CD4-positive, alpha-beta T cell treated with Interleukin-4 for 4 hours (primary cell): ENCODE data around the gene NAA10.

Experiments
- DNase-seq: peaks from one replicate; pipeline ENCODE4 v3.0.0-alpha.2; 2020

The NAA10 gene

GRCh38 chrX:153947009-153947769 is 12.4 kb upstream of the NAA10 start:
- peak; percentile 81 for DNase-seq

DNA sequence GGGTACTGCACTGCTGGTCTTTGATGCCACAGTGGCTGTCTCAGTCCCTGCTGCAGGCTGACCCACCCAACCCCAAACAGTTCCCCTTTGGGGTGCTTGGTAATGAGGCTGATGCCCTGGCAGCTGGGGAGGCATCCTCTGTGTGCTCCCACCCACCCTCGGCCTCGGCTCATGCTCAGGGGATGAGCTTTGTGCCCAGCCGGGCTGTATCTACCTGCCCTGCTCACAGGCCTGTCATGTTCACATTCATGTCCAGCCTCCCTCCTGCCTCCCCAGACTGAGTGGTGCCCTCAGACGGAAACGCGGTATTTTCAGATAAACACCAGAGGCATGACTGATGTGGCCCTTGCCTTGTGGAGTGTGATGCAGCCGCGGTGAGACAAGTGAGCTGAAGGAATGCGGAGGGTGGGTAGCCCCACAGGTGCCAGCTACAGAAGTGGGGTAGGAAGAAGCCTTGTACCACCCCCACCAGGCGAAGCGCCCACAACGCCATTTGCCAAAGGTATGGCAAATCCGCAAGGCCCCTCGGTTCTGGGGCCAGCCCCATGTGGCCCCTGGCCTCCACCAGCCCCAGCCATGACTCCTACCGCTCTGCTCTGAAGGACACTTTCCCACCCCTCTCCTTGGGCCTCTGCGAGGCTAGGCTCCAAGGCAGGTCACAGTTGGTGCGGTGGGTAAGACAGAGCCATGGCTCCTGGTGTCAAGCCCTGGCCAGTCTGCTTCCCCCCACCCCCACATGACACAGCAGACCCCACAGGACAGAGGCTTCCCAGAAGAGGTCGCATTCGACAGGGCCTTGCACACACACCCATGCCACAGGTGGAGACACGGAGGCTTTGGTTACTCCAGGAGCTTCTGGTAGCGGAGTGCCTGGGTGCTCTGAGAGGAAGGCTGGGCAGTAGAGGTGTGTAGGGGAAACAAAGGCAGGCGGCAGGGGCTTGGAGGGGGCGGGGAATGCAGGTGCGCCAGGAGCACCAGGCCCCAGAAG is 11.4 kb upstream of the NAA10 start:
- DNase-seq: no peak

DNA sequence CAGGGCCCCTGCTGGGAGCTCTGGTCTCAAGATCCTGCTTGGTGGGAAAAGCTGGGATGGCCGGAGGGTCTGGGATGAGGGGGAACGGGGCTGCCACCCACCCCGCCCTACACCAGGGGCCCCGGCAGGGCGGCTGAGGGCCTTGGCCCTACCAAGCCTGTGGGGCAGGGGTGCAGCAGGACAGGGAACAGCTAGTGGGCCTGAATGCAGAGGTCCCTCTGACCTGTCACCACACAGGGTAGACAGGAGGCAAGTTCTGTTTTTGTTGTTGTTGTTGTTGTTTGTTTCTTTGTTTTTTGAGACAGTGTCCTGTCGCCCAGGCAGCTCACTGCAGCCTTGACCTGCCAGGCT is 9.9 kb upstream of the NAA10 start:
- DNase-seq: no peak

DNA sequence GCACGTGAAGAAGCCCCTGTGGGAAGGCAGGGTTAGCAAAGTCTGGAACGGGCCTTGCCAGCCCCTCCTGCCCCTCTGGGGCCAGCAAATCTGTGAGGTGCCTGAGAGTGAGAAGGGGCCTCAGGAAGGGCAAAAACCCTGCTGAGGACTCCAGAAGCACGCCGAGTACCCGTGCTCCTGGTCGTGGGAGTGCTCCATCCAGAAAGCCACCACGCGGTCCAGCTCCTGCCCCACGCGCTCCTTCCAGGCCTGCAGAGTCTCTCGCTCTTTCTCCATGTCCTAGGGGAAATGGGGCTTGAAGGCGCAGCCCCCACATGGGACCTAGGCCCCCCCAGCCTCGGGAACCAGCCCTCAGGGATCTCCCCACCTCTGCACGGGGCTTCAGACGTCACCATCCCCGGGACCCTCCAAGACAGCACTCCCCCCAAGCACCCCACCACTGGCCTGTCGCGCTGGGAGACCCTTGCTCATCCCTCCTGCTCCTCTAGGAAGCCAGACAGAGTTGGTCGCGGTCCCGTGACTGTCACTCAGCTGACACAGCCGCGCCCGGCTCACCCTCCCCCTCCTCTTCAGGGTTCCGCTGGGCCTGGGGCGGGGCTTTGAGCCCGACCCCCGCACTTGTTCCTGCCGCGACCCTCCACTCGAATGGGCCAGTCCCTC is 9.4 kb upstream of the NAA10 start, which contains the start of gene RENBP:
RENBP (minus strand) TSS at position 504 of the 660 bp plus-strand sequence; CDS start at position 471, 33 bp downstream.
- DNase-seq: peak; percentile 24

DNA sequence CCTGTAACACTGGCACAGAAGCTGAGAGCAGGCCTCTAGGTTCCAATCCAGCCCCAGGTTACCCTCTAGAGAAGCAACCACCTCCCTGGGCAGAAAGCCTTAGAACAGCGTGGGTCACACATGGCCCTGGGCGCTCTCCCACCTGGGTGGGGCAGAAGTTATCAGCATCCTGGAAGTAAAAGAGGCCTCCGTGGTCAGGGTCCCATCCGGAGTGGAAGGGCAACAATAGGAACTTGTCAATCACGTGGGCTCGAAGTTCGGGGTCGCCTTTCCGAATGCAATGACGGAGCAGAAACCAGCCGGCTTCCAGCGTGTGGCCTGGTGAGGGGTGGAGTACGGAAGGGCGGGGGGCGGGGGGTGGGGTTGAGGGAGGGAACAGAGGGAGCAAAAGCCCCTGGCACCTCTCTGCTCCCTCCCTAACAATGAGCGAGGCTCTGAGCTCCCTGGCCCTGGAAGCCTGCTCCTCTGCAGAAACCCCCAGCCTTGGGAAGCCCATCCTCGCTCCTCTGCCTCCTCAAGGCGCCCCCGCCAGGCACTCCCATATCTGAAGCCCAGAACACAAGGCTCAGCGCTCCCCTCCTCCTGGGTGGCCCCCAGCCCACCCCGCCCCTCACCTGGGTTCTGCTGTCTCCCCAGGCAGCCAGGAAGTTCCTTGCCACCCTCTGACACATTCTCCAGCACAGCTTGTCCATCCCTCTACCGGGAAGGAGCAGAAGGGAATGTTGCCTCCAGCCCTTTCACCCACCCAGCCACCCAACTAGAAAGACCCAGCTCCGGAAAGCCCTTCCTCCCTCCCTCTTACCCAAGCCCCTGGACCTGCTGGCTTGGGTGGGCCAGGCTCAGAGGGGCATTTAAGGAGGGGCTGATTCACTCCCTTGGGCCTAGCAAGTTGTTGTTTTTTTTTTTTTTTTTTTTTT is 6.8 kb upstream of the NAA10 start:
- no peak for DNase-seq

DNA sequence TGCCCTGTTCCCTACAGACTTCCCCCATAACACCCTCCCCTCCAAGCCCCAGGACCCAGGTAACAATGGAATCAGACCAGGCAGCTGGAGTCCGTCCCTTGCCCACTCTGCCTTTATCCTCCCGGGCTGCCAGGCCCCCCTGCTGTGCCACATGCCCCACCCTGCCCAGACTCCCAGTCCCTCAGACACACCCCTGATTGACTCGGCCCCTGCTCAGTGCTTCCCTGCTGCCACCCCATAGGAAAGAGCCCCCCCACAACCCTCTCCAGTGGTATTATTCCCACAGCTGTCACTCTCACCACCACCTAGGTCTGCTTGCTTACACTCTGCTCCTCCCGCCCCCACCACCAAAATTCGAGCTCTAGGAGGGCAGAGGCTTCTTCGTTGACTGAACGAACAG is 4.7 kb upstream of the NAA10 start:
- DNase-seq: no peak

DNA sequence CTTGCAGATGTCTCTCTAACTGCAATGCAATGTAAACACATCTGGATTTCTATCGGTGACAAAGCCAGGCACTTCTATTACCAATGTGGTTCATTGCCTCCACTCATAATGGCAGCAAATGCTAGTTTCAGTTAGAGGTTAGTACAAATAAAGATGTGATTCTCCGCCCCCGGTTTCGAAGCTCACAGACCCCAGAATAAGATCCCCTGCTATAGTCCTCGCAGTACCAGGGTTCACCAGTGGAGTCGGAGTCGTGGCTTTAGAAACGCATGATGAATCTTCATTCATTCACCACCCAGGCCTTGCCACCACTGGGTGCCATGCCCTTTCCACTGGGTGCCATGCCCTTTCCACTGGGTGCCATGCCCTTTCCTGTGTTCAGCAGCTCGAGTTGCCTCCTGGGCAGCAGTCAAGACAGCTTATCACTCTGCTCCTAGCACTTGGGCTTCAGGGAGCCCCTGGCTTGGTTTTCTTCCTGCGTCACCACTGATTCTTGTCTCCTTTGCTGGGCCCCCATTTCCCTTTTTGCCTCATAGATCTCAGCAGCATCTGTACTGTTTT is 3.5 kb upstream of the NAA10 start:
- DNase-seq: no peak

DNA sequence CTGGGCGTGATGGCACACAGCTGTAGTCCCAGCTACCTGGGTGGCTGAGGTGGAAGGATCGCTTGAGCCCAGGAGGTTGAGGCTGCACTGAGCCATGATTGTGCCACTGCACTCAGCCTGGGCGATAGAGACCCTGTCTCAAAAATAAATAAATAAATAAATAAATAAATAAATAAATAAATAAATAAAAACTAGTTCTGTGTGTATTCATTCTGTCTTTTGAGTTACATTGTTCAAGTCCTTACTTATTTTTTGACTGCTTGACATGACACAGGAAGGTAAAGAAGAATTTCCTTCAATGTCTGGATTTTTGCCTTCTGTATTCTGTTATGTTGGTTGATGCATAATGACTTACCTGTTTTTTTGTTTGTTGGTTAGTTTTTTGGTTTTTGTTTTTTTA is 2.2 kb upstream of the NAA10 start:
- DNase-seq: no peak

DNA sequence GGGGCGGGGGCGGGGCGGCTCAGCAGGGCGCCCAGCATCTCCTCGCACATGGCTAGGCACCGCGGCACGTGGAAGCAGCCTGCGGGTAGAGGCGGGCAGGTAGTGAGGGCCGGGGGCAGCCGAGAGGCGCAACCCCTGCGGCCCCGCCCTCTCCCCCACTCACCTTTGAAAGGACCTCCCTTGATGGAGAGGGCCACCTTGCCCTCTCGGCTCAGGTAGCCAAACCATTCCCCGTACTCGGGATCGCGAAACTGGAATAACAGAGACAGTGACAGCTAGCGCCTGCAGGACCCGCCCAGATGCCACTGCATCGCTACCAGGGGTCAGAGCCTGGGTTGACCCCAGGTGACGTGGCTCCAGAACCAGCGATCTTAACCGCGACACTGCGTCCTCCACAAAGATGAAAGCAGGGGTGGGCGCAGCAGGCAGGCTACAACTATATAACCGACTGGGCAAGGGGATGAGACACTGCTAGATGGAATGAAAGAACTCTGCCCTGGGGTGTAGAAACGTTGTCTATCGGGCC is 552 bp upstream of the NAA10 start:
- DNase-seq: no peak

- DNase-seq: no peak
Observed at GRCh38 chrX:153934148-153934761, 582 bp downstream of the NAA10 start.

DNA sequence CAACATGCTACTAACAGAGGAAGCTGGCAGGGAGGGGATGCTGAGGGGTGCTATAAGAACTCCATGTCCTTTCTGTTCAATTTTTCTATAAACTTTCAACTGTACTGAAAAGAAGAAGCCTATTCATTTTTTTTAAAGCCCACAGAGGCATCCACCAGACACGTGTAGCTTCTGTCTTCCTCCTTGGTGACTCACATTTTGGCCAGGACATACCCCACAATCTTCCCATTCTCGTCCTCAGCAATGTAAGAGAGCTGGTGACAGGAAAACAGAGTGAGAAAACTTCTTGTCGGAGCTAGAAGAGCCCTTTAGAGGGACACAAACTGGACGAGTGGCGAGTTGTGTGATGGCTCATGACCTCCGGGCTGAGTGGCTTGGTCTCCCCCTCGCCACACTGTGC is 1.1 kb downstream of the NAA10 start:
- no peak for DNase-seq

- no peak for DNase-seq
Observed at GRCh38 chrX:153932220-153932915, 2.5 kb downstream of the NAA10 start.

DNA sequence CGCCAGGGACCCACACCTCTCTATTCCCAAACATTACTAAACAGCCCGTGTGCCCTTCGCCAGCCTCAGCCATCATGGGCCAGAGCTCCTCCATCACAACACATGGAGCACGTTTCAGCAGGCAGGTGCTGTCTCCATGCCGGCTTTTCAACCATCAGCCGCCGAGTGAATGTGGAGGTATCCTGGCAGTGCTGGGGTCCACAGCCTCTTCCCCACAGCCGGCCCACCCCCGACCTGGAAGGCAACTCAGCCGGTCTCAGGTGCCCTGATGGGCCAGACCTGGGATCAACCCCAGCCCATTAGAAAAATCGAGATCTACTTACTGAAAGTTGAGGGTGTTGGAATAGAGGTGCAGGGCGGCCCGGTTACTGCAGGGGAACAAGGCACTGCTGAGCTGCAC is 3.1 kb downstream of the NAA10 start:
- DNase-seq: no peak

GRCh38 chrX:153931151-153931550 is 3.7 kb downstream of the NAA10 start:
- no peak for DNase-seq

DNA sequence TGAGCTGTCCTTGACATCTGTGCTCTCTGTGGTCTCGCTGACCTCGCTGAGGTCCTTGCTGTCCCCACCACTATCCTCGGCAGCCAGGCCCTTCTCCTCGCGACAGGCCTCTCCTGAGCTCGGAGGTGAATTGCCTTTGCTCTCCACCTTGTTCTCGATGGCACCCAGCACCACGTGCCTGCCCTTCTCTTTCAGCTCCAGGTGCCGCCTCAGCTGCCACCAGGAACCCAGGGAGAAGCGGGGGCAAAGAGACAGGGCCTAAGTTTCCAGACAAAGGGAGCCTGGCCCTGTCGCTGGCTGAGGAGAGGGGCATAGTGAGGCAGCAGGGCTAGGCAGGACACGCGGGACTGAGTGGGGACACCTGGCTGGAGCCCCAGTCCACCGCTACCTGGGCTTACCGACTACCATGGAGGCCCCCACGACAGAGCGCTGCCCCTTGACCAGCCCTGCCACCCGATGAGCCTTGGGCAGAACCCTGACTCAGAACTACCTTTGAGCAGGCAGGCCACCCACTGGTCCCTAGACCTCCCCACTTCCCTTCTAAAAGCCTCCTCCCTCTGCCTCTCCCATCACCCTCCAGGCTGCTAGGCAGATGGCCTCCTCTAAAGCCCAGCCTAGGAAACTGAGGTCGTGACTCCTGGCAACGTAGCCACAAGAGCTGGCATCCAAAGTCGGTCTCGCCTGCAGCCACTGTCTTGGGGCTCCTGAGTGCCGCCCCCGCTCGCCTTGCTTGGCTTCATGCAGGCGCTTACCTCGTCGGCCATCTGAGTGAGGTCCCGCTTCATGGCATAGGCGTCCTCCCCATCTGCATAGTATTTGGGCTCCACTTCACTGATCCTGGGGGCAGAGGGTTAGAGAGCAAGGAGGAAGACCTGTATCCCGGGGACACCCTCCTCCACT is 4.6 kb downstream of the NAA10 start:
- DNase-seq: no peak

GRCh38 chrX:153929576-153929975 is 5.3 kb downstream of the NAA10 start:
- no peak for DNase-seq

GRCh38 chrX:153928846-153929245 is 6.0 kb downstream of the NAA10 start:
- DNase-seq: no peak

GRCh38 chrX:153927922-153928760 is 6.7 kb downstream of the NAA10 start:
- peak; percentile 96 for DNase-seq

DNA sequence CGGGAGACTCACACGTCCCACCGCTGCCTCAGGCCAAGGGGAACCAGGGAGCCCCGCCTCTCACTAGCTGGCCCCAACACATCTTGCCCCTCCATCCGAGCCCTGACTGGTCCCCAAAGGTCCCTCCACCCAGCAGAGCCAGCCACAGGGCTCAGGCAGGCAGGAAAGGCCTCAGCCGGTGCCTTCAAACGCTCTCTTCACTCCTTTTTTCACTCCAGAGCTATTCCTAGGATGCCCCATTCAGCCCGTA is 7.2 kb downstream of the NAA10 start:
- no peak for DNase-seq
